Endothelial cell of umbilical vein (primary cell): ENCODE measurements around the gene SCNN1B. TPM values are rescaled to one million over a fixed set of nuclear protein-coding genes. Genes with fewer than 3 reads are reported as not detected.

Experiments
- BruUV-seq: library from RNA; stranded (reverse); fragments of 400-500 nt; replicated peaks from 2 replicates; lab custom pipeline; 2021; lab: Mats Ljungman, UMichigan
- CTCF ChIA-PET: fragments of 300-600, 350-600 bp; sonication (Branson Sonifier 250); formaldehyde crosslinking; loops from one replicate; lab custom pipeline; 2021; ENCODE audit warnings: antibody characterized with exemption, inconsistent platforms; lab: Charles Lee
- POLR2A ChIA-PET: fragments of 300-600, 350-600 bp; sonication (Branson Sonifier 250); formaldehyde crosslinking; loops from one replicate; lab custom pipeline; 2021; ENCODE audit warnings: antibody characterized with exemption, inconsistent platforms; lab: Charles Lee
- DNase-seq: peaks from one replicate; pipeline ENCODE4 v3.0.0-alpha.2; 2011; ENCODE audit warnings: low read depth, low spot score
- FAIRE-seq: peaks from 2 replicates; lab custom pipeline; 2011; peaks lifted over from hg19 to GRCh38; lab: Jason Lieb, UNC
- H2AFZ ChIP-seq: 2 replicates; pipeline ENCODE4 v1.6.0; 2012; ENCODE audit warnings: low read depth, low read length, control low read depth, inconsistent platforms
- H3K27ac ChIP-seq: 2 replicates; pipeline ENCODE4 v1.5.1; 2011; ENCODE audit warnings: low read depth, mild to moderate bottlenecking, control low read depth, low read length, moderate library complexity; ENCODE audit not compliant: insufficient read depth
- H3K27me3 ChIP-seq, 2 experiments: 2 replicates each; pipeline versions ENCODE4 v1.6.0 to v1.6.1; 2011; ENCODE audit warnings: low read length in 2 of 2, mixed read lengths in 1 of 2; ENCODE audit not compliant: control insufficient read depth in 2 of 2, insufficient read depth in 2 of 2
- H3K36me3 ChIP-seq, 2 experiments: 2 replicates in 1 of 2; 3 replicates in 1 of 2; pipeline ENCODE4 v1.5.1; 2011; ENCODE audit warnings: low read length in 2 of 2, mild to moderate bottlenecking in 1 of 2, moderate library complexity in 1 of 2; ENCODE audit not compliant: control insufficient read depth in 2 of 2, insufficient read depth in 2 of 2; ENCODE audit errors: extremely low read depth in 1 of 2
- H3K4me1 ChIP-seq: 3 replicates; pipeline ENCODE4 v1.5.1; 2011; ENCODE audit warnings: mild to moderate bottlenecking, low read length; ENCODE audit not compliant: control insufficient read depth, insufficient read depth; ENCODE audit errors: extremely low read depth
- H3K4me2 ChIP-seq: 2 replicates; pipeline ENCODE4 v1.6.1; 2011; ENCODE audit warnings: low read length, control low read depth, mixed read lengths; ENCODE audit not compliant: insufficient read depth
- H3K4me3 ChIP-seq, 3 experiments: fragments of 200-600 bp in 1 of 3; sonication (generic), shearing (Covaris generic) in 1 of 3; replicated peaks in 1 of 3; 2 replicates each; pipeline ENCODE4 v1.5.1; 2011 to 2016; ENCODE audit warnings: control low read depth in 3 of 3, low read length in 3 of 3, mild to moderate bottlenecking in 2 of 3, inconsistent platforms in 1 of 3, low read depth in 1 of 3, moderate library complexity in 1 of 3; ENCODE audit not compliant: insufficient read depth in 1 of 3
- H3K79me2 ChIP-seq: 2 replicates; pipeline ENCODE4 v1.6.0; 2012; ENCODE audit warnings: low read length, inconsistent platforms; ENCODE audit not compliant: control insufficient read depth, insufficient read depth
- H3K9ac ChIP-seq: replicated peaks from 2 replicates; pipeline ENCODE3; 2011; ENCODE audit warnings: low read length, control low read depth; ENCODE audit not compliant: insufficient read depth; ENCODE audit errors: extremely low read depth
- H3K9me1 ChIP-seq: replicated peaks from 3 replicates; pipeline ENCODE4 v1.6.0; 2011; ENCODE audit warnings: mild to moderate bottlenecking, low read length; ENCODE audit not compliant: control insufficient read depth, insufficient read depth; ENCODE audit errors: extremely low read depth
- H3K9me3 ChIP-seq: replicated peaks from 2 replicates; pipeline ENCODE4 v1.5.1; 2012; ENCODE audit warnings: low read length, inconsistent platforms; ENCODE audit not compliant: control insufficient read depth, insufficient read depth
- H4K20me1 ChIP-seq: replicated peaks from 2 replicates; pipeline ENCODE3; 2011; ENCODE audit warnings: mild to moderate bottlenecking, low read length; ENCODE audit not compliant: control insufficient read depth, insufficient read depth; ENCODE audit errors: extremely low read depth
- FOS ChIP-seq: IDR thresholded peaks from 2 replicates; pipeline ENCODE4 v1.6.1; 2011; ENCODE audit warnings: mild to moderate bottlenecking, low read length, moderate library complexity, borderline replicate concordance; ENCODE audit not compliant: insufficient read depth
- MAX ChIP-seq: IDR thresholded peaks from 2 replicates; pipeline ENCODE4 v1.6.1; 2011; ENCODE audit not compliant: insufficient read depth, insufficient read length
- MYC ChIP-seq: IDR thresholded peaks from one replicate; pipeline ENCODE4 v1.6.1; 2011; ENCODE audit warnings: mild to moderate bottlenecking, low read depth, low read length
- POLR2A ChIP-seq: IDR thresholded peaks from 2 replicates; pipeline ENCODE4 v1.6.1; 2012; ENCODE audit warnings: low read depth, mild to moderate bottlenecking, control low read depth, low read length
- dilution Hi-C: fragments of 300-500 bp; cut with MboI; formaldehyde crosslinking; loops from one replicate; pipeline ENCODE4 v1.15.0; 2019; ENCODE audit warnings: low sequenced_read_pairs; ENCODE audit not compliant: extremely low pct_ligation_motif_present
- intact Hi-C: fragments of 100-400 bp; cut with micrococcal nuclease; formaldehyde crosslinking; loops from one replicate; pipeline ENCODE4 v1.10.0; 2022
- polyA plus RNA-seq, 4 experiments: library from polyadenylated mRNA; depleted of rRNA in 3 of 4; stranded (reverse) in 3 of 4; unstranded in 1 of 4; fragments of >200 nt; gene quantifications; 2 replicates each; pipeline versions ENCODE4 v1.2.1 to v1.2.3, GENCODE V29; 2011 to 2012; ENCODE audit warnings: missing spikeins in 1 of 4
- total RNA-seq: library from RNA; stranded (reverse); gene quantifications from 2 replicates; pipeline ENCODE4 v1.2.3, GENCODE V29; 2021

SCNN1B gene
- total and polyA plus RNA-seq, 2 donors (not counting 3 experiments of a cell fraction or from before 2014, with no cell fraction given) = not detected

DNA sequence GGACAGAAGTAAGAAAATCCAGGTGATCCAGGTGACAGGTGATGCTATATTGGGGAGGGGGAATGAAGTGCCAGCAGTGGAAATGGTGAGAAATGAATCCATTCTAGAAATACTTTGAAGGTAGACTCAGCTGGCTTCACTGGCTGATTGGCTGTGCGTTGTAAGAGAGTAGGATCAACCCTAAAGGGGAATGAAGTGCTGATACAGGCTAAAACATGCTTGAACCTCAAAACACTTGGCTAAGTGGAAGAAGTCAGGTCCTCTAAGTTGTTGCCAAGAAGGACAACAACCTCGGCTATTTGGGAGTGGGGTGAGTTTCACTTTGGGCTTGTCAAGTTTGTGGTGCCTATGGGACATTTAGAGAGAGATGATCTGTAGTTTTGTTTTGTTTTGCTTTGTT lies 24.1 kb upstream of the SCNN1B start:
- FAIRE-seq = no peak
- H3K4me2 ChIP-seq = no peak overlapping the region
- H3K4me1 ChIP-seq = no peaks in the 10 kb centered on the region
- dilution Hi-C loops = no loop called here
- no peaks in the 10 kb centered on the region for H3K9me3 ChIP-seq
- no peak overlapping the region for H3K9ac ChIP-seq
- ChIA-PET CTCF (no interaction called here), POLR2A (no interaction called here)
- TF ChIP-seq FOS (no peak), MYC (no peak), POLR2A (no peak)
- H4K20me1 ChIP-seq = no peaks in the 10 kb centered on the region
- no peak overlapping the region for H3K27ac ChIP-seq
- no peak for DNase-seq
- no peaks in the 10 kb centered on the region for H3K27me3 ChIP-seq
- H3K4me3 ChIP-seq = no peak overlapping the region
- no peaks in the 10 kb centered on the region for H3K9me1 ChIP-seq
- H2AFZ ChIP-seq = no peak overlapping the region
- intact Hi-C loops = no loop called here
- BruUV-seq = no TSS peak
- H3K79me2 ChIP-seq = no peaks in the 10 kb centered on the region
- H3K36me3 ChIP-seq = no peaks in the 10 kb centered on the region

- no peak overlapping the region for H2AFZ ChIP-seq
- no peaks in the 10 kb centered on the region for H3K9me3 ChIP-seq
- ChIA-PET CTCF (interaction anchor here (1.2 to 1.4 kb wide), 2 partner anchors 11 to 156 kb away, joined by 3 read pairs; no protein-coding TSS in a partner anchor), POLR2A (no interaction called here)
- no peaks in the 10 kb centered on the region for H3K36me3 ChIP-seq
- no peak overlapping the region for H3K4me3 ChIP-seq
- DNase-seq = no peak
- no peak overlapping the region for H3K4me2 ChIP-seq
- dilution Hi-C loops (no loop called here), intact Hi-C loops (no loop called here)
- TF ChIP-seq MAX = no peak
- H3K79me2 ChIP-seq = no peaks in the 10 kb centered on the region
- H3K9ac ChIP-seq = no peak overlapping the region
- no peak for FAIRE-seq
- H3K4me1 ChIP-seq = no peaks in the 10 kb centered on the region
- H4K20me1 ChIP-seq = no peaks in the 10 kb centered on the region
- no peak overlapping the region for H3K27ac ChIP-seq
- BruUV-seq = no TSS peak
- no peaks in the 10 kb centered on the region for H3K9me1 ChIP-seq
- H3K27me3 ChIP-seq = no peaks in the 10 kb centered on the region
Observed at GRCh38 chr16:23279721-23280153, 22.4 kb upstream of the SCNN1B start.
